Chondrocyte (in vitro differentiated cells): ENCODE data around the gene SYNPO2. TPM values are rescaled to one million over a fixed set of nuclear protein-coding genes. Genes with fewer than 3 reads are reported as not detected.
A peak's percentile ranks its signal among the peaks of the same experiment; 100 is the strongest.

Experiments
- DNase-seq: peaks from one replicate; pipeline ENCODE4 v3.0.0; 2021; ENCODE audit warnings: mixed read lengths, low spot score
- H3K27ac Mint-ChIP-seq: one replicate; pipeline ENCODE4 v1.8.0; 2021; ENCODE audit warnings: mild to moderate bottlenecking, moderate library complexity, mixed read lengths; ENCODE audit not compliant: unreplicated experiment
- H3K27me3 Mint-ChIP-seq: 2 replicates; pipeline ENCODE4 v1.8.0; 2021; ENCODE audit warnings: low read depth, mixed read lengths
- H3K36me3 Mint-ChIP-seq: 2 replicates; pipeline ENCODE4 v1.8.0; 2021; ENCODE audit warnings: low read depth, mixed read lengths
- H3K4me1 Mint-ChIP-seq: 2 replicates; pipeline ENCODE4 v1.8.0; 2021; ENCODE audit warnings: low read depth, mild to moderate bottlenecking, mixed read lengths
- H3K4me3 Mint-ChIP-seq: one replicate; pipeline ENCODE4 v1.8.0; 2021; ENCODE audit warnings: mild to moderate bottlenecking, moderate library complexity, mixed read lengths; ENCODE audit not compliant: unreplicated experiment
- H3K9me3 Mint-ChIP-seq: 2 replicates; pipeline ENCODE4 v1.8.0; 2021; ENCODE audit warnings: low read depth, mixed read lengths
- total RNA-seq: library from RNA; stranded (reverse); gene quantifications from 3 replicates; pipeline ENCODE4 v1.2.1, GENCODE V29; 2021
- TF ChIP-seq, protein P1 (sequence below): fragments of 200-600 bp; sonication (generic); IDR thresholded peaks from 2 replicates; pipeline ENCODE4 v1.5.0; 2021; ENCODE audit warnings: antibody characterized with exemption, mild to moderate bottlenecking, moderate library complexity

SYNPO2 gene
- total RNA-seq, 1 donor from 2014 or later = 21.5 TPM

DNA sequence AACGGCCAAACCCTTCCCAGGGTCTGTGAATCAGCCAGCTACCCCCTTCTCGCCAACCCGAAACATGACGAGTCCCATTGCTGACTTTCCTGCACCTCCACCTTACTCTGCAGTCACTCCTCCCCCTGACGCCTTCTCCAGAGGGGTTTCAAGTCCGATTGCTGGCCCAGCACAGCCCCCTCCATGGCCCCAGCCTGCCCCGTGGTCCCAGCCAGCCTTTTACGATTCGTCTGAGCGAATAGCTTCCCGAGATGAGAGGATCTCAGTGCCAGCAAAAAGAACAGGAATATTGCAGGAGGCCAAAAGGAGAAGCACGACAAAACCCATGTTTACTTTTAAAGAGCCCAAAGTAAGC is 141.9 kb downstream of the SYNPO2 start:
- peaks cover 15% of the 10 kb centered on the region for H3K36me3 Mint-ChIP-seq
- no peaks in the 10 kb centered on the region for H3K27me3 Mint-ChIP-seq
- TF ChIP-seq, protein P1, sequence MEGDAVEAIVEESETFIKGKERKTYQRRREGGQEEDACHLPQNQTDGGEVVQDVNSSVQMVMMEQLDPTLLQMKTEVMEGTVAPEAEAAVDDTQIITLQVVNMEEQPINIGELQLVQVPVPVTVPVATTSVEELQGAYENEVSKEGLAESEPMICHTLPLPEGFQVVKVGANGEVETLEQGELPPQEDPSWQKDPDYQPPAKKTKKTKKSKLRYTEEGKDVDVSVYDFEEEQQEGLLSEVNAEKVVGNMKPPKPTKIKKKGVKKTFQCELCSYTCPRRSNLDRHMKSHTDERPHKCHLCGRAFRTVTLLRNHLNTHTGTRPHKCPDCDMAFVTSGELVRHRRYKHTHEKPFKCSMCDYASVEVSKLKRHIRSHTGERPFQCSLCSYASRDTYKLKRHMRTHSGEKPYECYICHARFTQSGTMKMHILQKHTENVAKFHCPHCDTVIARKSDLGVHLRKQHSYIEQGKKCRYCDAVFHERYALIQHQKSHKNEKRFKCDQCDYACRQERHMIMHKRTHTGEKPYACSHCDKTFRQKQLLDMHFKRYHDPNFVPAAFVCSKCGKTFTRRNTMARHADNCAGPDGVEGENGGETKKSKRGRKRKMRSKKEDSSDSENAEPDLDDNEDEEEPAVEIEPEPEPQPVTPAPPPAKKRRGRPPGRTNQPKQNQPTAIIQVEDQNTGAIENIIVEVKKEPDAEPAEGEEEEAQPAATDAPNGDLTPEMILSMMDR = no peak
- peaks cover 65% of the 10 kb centered on the region for H3K4me1 Mint-ChIP-seq
- no peak overlapping the region for H3K4me3 Mint-ChIP-seq
- H3K27ac Mint-ChIP-seq = no peak overlapping the region
- H3K9me3 Mint-ChIP-seq = peaks cover 5% of the 10 kb centered on the region
- no peak for DNase-seq

DNA sequence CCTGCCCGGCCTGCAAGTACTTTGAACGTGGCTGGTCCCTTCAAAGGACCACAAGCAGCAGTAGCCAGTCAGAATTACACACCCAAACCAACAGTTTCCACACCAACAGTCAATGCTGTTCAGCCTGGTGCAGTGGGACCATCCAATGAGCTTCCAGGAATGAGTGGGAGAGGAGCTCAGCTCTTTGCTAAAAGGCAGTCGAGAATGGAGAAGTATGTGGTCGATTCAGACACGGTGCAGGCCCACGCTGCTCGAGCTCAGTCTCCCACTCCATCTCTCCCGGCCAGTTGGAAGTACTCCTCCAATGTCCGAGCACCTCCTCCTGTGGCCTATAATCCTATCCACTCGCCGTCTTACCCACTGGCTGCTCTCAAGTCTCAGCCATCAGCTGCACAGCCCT is 142.6 kb downstream of the SYNPO2 start:
- TF ChIP-seq, protein P1 = no peak
- H3K4me3 Mint-ChIP-seq = no peak overlapping the region
- DNase-seq = no peak
- peaks cover 15% of the 10 kb centered on the region for H3K36me3 Mint-ChIP-seq
- peaks cover 5% of the 10 kb centered on the region for H3K9me3 Mint-ChIP-seq
- no peaks in the 10 kb centered on the region for H3K27me3 Mint-ChIP-seq
- H3K4me1 Mint-ChIP-seq = peaks cover 66% of the 10 kb centered on the region
- no peak overlapping the region for H3K27ac Mint-ChIP-seq

DNA sequence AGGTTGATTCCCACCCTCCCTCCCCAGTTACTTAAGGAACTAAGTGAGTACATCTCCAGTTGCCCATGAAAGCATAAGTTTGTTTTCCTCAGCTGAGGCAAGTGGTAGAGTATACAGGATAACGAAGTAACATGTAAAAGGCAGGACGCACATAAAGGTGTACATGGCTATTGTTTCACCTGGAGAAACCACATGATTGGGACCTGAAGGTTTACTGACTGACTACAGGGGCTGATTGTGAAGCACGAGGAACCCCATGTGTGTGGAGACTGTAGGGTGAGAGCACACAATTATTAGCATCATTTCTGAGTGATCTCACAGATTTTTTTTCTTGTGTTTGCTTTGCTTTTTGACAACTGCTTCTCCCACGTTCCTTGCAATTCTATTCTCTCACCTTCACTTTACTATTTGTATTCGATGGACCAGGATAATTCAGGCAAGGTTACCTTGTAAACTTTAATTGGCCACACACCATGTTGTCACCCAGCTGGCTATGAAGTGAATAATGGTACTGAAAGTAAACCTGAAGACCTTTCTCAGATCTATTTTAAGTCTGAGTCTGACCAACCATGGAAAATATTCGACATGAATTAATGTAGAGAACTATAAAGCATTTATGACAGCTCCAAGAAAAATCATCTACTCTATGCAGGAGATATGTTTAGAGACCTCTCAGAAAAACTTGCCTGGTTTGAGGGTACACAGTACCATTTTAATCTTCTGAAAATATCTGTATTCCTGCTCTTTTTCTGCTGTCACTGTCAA is 144.4 kb downstream of the SYNPO2 start:
- H3K27me3 Mint-ChIP-seq = no peaks in the 10 kb centered on the region
- no peak for DNase-seq
- peaks cover 15% of the 10 kb centered on the region for H3K36me3 Mint-ChIP-seq
- TF ChIP-seq, protein P1 = no peak
- H3K4me3 Mint-ChIP-seq = peak overlapping the region; percentile 10
- H3K27ac Mint-ChIP-seq = peak overlapping the region; percentile 80
- peaks cover 66% of the 10 kb centered on the region for H3K4me1 Mint-ChIP-seq
- H3K9me3 Mint-ChIP-seq = peaks cover 5% of the 10 kb centered on the region

DNA sequence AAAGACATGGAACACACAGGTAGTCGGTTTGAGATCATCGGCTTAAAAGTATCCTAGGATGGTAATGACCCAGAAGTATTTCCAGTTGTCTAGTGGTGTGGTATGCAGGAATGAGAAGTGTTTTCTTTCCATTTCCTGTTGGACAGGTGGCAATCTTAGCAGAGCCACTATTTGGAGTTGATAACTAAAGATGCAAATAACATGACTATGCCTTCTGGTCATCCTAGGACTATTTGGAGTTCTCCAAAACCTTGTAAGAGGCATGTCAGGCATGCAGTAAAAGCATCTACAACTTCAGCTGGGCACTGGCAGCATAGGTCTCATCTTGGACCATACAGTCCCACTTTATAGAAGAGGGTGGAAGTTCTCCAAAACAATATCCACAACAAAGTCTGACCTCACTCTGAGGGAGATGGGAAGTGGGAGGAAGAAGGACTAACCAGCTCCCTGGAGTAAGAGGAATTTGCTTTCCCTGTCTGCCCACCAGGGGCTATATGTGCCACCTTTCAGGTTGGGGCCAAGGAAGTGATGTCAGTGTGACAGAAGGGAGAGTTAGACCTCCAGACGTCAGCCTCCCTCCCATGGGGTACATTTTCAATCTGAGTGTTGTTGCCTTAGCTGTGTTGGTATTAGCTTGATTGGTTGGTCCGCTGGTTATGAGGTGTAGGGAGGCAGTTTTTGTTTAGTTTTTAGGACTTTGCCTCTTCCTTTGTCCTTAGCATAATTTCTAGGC is 145.8 kb downstream of the SYNPO2 start:
- H3K27ac Mint-ChIP-seq = peak overlapping the region; percentile 80
- H3K27me3 Mint-ChIP-seq = no peaks in the 10 kb centered on the region
- H3K4me3 Mint-ChIP-seq = no peak overlapping the region
- peaks cover 5% of the 10 kb centered on the region for H3K9me3 Mint-ChIP-seq
- DNase-seq = no peak
- H3K36me3 Mint-ChIP-seq = peaks cover 15% of the 10 kb centered on the region
- TF ChIP-seq, protein P1 = peak; percentile 24
- peaks cover 73% of the 10 kb centered on the region for H3K4me1 Mint-ChIP-seq

DNA sequence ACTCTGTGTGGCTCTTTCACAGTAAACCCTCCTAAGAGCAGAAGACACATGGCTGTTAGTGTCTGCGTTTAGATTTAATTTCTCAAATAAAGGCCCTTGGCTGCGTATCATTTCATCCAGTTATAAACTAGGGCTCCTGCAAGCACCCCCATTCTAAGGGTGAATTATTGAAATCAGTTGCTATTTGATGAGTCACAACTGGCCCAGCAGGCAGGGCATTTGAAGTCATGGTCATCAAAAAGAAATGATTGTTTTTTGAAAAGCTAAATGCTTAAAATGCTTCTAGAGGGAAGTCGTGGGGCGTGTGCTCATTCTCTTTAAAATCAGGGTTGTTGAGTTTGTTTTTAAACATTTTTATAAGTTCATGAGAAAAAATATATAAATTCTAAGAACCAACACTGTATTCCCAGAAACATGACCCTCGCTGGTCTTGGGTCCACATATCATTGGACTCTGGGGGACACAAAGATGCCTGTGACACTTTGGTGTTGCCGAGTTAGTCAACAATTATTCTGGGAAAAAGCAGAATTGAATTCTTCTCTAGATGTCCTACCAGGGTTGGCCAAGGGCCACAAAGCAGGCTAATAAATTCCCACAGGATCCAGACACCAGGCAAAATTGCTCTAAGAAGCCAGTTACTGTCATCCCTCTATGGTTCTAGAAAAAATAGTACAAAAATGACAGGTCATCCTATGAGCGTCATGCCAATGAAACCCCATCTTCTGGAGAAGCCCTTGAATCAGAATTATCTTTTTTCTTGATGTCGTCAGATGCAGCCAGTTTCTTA is 147.5 kb downstream of the SYNPO2 start:
- no peak for DNase-seq
- H3K27ac Mint-ChIP-seq = peak overlapping the region; percentile 19
- no peak overlapping the region for H3K4me3 Mint-ChIP-seq
- TF ChIP-seq, protein P1 = no peak
- H3K4me1 Mint-ChIP-seq = peaks cover 82% of the 10 kb centered on the region
- H3K36me3 Mint-ChIP-seq = peaks cover 3% of the 10 kb centered on the region
- H3K27me3 Mint-ChIP-seq = no peaks in the 10 kb centered on the region
- peaks cover under 1% of the 10 kb centered on the region for H3K9me3 Mint-ChIP-seq
